Cardiac fibroblast (primary cell): ENCODE results near the gene ANKMY1.
"Not testable (repeated sequence)": the region's sequence is repeated elsewhere in the genome, so short reads cannot be mapped to it uniquely, and the experiment has no call there.

Experiments
- DNase-seq, 2 donors: peaks; one replicate each; pipeline versions ENCODE4 v3.0.0 to v3.0.0-alpha.2; 2010; ENCODE audit warnings: low read depth in 2 of 2
- H3K4me3 ChIP-seq, 2 donors: replicated peaks in 1 of 2; 1 replicate in 1 of 2; 2 replicates in 1 of 2; pipeline ENCODE4 v1.5.1; 2011; ENCODE audit warnings: low read depth in 2 of 2, low read length in 2 of 2, mild to moderate bottlenecking in 2 of 2, moderate library complexity in 1 of 2
- CTCF ChIP-seq: IDR thresholded peaks from one replicate; pipeline ENCODE4 v1.5.1; 2011; ENCODE audit warnings: low read depth, mild to moderate bottlenecking, low read length, inconsistent platforms

ANKMY1 gene

GRCh38 chr2:240497082-240497481, 60.7 kb downstream of the ANKMY1 start:
- TF ChIP-seq CTCF = peak; percentile 51
- not testable (repeated sequence) for H3K4me3 ChIP-seq
- peak; percentile 52 to 59 for DNase-seq

- H3K4me3 ChIP-seq = not testable (repeated sequence)
- peak; percentile 22 to 36 for DNase-seq
- peak; percentile 52 for TF ChIP-seq CTCF
These were observed 62.8 kb downstream of the ANKMY1 start for GRCh38 chr2:240494942-240495341.

- TF ChIP-seq CTCF = no peak
- DNase-seq = no peak
- H3K4me3 ChIP-seq = no peak overlapping the region
These were observed 63.5 kb downstream of the ANKMY1 start for GRCh38 chr2:240494194-240494793.

GRCh38 chr2:240491483-240491882, 66.3 kb downstream of the ANKMY1 start:
- TF ChIP-seq CTCF = no peak

GRCh38 chr2:240482141-240482540, 75.6 kb downstream of the ANKMY1 start:
- no peak overlapping the region for H3K4me3 ChIP-seq
- DNase-seq = no peak
- TF ChIP-seq CTCF = no peak

More at GRCh38 chr2:240491483-240491882, 66.3 kb downstream of the ANKMY1 start:
- no peak overlapping the region for H3K4me3 ChIP-seq
- no peak for DNase-seq

GRCh38 chr2:240481720-240482119, 76.1 kb downstream of the ANKMY1 start:
- H3K4me3 ChIP-seq = no peak overlapping the region
- DNase-seq = no peak
- TF ChIP-seq CTCF = no peak
